ENCODE data around the gene KIF9.

Gene KIF9

GRCh38 chr3:47283591-47284364 lies 1.2 kb upstream of the KIF9 start:
- TF ChIP-seq SNAI2 (CRISPR knock-in tag; IDR thresholded peaks at IDR 0.05) (no peak), PATZ1 (CRISPR knock-in tag; IDR thresholded peaks at IDR 0.05; ENCODE audit: borderline replicate concordance) (no peak), ZFP30 (CRISPR knock-in tag; IDR thresholded peaks at IDR 0.05) (no peak), ZNF8 (CRISPR knock-in tag; IDR thresholded peaks at IDR 0.05) (no peak), RARB (CRISPR knock-in tag; IDR thresholded peaks at IDR 0.05) (no peak), ISL1 (CRISPR knock-in tag; IDR thresholded peaks at IDR 0.05) (no peak), ZC3H10 (CRISPR knock-in tag; IDR thresholded peaks at IDR 0.05) (no peak), CREB5 (CRISPR knock-in tag; IDR thresholded peaks at IDR 0.05; ENCODE audit: low read depth) (no peak), ZFP3 (CRISPR knock-in tag; IDR thresholded peaks at IDR 0.05) (no peak), ARNTL (CRISPR knock-in tag; IDR thresholded peaks at IDR 0.05; ENCODE audit: borderline replicate concordance, low read depth) (no peak), ZNF70 (CRISPR knock-in tag; IDR thresholded peaks at IDR 0.05) (no peak), TCF4 (CRISPR knock-in tag; IDR thresholded peaks at IDR 0.05; ENCODE audit: borderline replicate concordance) (no peak), ESRRG (CRISPR knock-in tag; IDR thresholded peaks at IDR 0.05) (no peak), CSRNP3 (CRISPR knock-in tag; IDR thresholded peaks at IDR 0.05) (no peak), TSHZ2 (CRISPR knock-in tag; IDR thresholded peaks at IDR 0.05) (no peak), BACH2 (CRISPR knock-in tag; IDR thresholded peaks at IDR 0.05; ENCODE audit: borderline replicate concordance) (no peak), PPARA (CRISPR knock-in tag; IDR thresholded peaks at IDR 0.05; ENCODE audit: borderline replicate concordance) (no peak), POU6F1 (CRISPR knock-in tag; IDR thresholded peaks at IDR 0.05; ENCODE audit: borderline replicate concordance, low read depth) (no peak), TOX (CRISPR knock-in tag; IDR thresholded peaks at IDR 0.05; ENCODE audit: borderline replicate concordance) (no peak)

GRCh38 chr3:47283193-47283537 lies 566 bp upstream of the KIF9 start:
- peak; percentile 2; the same call in 2 of the 3 replicates for ATAC-seq
- TF ChIP-seq ZNF565 (CRISPR knock-in tag; conservative IDR thresholded peaks at IDR 0.05; ENCODE audit: low read depth) (no peak), ZFP3 (CRISPR knock-in tag; IDR thresholded peaks at IDR 0.05) (no peak), ZNF8 (CRISPR knock-in tag; IDR thresholded peaks at IDR 0.05) (no peak), CSDC2 (CRISPR knock-in tag; IDR thresholded peaks at IDR 0.05) (no peak), ZFP30 (CRISPR knock-in tag; IDR thresholded peaks at IDR 0.05) (no peak), POU6F1 (CRISPR knock-in tag; IDR thresholded peaks at IDR 0.05; ENCODE audit: borderline replicate concordance, low read depth) (no peak), SNAI2 (CRISPR knock-in tag; IDR thresholded peaks at IDR 0.05) (no peak), TSHZ2 (CRISPR knock-in tag; IDR thresholded peaks at IDR 0.05) (no peak), ESRRG (CRISPR knock-in tag; IDR thresholded peaks at IDR 0.05) (no peak), PATZ1 (CRISPR knock-in tag; IDR thresholded peaks at IDR 0.05; ENCODE audit: borderline replicate concordance) (no peak), CREB5 (CRISPR knock-in tag; IDR thresholded peaks at IDR 0.05; ENCODE audit: low read depth) (no peak)

More at GRCh38 chr3:47283591-47284364, 1.2 kb upstream of the KIF9 start:
- peak; percentile 1; the same call in 1 of the 3 replicates for ATAC-seq
